Lung (tissue), 12 donors: ENCODE data around the gene SAMD11. TPM values are rescaled to one million over a fixed set of nuclear protein-coding genes. Genes with fewer than 3 reads are reported as not detected.
A peak's percentile ranks its signal among the peaks of the same experiment; 100 is the strongest.

Experiments used
- ATAC-seq: fragments of 200-7000 bp; cut with Tn5 transposase; one replicate; pipeline ENCODE4 v1.9.1; 2020; ENCODE audit warnings: moderate number of reproducible peaks; ENCODE audit not compliant: insufficient read depth, low FRiP score
- DNase-seq, 3 donors: peaks; one replicate each; pipeline ENCODE4 v3.0.0-alpha.2; 2013 to 2017
- H3K27ac ChIP-seq, 2 donors: one replicate each; pipeline ENCODE4 v1.5.1; 2013; ENCODE audit warnings: mild to moderate bottlenecking in 2 of 2, moderate library complexity in 2 of 2, control low read depth in 1 of 2, inconsistent platforms in 1 of 2, low read depth in 1 of 2, low read length in 1 of 2
- H3K27me3 ChIP-seq, 3 donors: one replicate each; pipeline ENCODE4 v1.5.1; 2013; ENCODE audit warnings: low read length in 2 of 3; ENCODE audit not compliant: control insufficient read depth in 3 of 3, insufficient read depth in 3 of 3
- H3K36me3 ChIP-seq, 4 donors: one replicate each; pipeline ENCODE4 v1.5.1; 2013; ENCODE audit warnings: low read length in 4 of 4, mild to moderate bottlenecking in 1 of 4, moderate library complexity in 1 of 4; ENCODE audit not compliant: control insufficient read depth in 4 of 4, insufficient read depth in 4 of 4
- H3K4me1 ChIP-seq, 5 donors: one replicate each; pipeline ENCODE4 v1.5.1; 2013; ENCODE audit warnings: low read length in 5 of 5, mild to moderate bottlenecking in 2 of 5, moderate library complexity in 1 of 5; ENCODE audit not compliant: control insufficient read depth in 5 of 5, insufficient read depth in 5 of 5
- H3K4me3 ChIP-seq: one replicate; pipeline ENCODE4 v1.5.1; 2013; ENCODE audit warnings: mild to moderate bottlenecking, control low read depth, moderate library complexity
- H3K9ac ChIP-seq, 2 donors: one replicate each; pipeline ENCODE4 v1.5.1; 2013; ENCODE audit warnings: low read length in 2 of 2, control low read depth in 1 of 2; ENCODE audit not compliant: insufficient read depth in 1 of 2
- H3K9me3 ChIP-seq, 4 donors: one replicate each; pipeline ENCODE4 v1.5.1; 2013; ENCODE audit warnings: low read length in 3 of 4, mild to moderate bottlenecking in 1 of 4, moderate library complexity in 1 of 4; ENCODE audit not compliant: control insufficient read depth in 4 of 4, insufficient read depth in 3 of 4
- WGBS, 2 donors: extraction: QIAGEN DNeasy Blood & Tissue Kit; methylation state at CpG; one replicate each; pipeline ENCODE4 v1.1.7; 2013; 5-methylcytosine and 5-hydroxymethylcytosine counted together
- polyA plus RNA-seq, 2 donors: library from polyadenylated mRNA; stranded (reverse); fragments of 200-250 nt; gene quantifications; one replicate each; pipeline ENCODE4 v1.2.1, GENCODE V29; 2013
- total RNA-seq, 2 donors: library from RNA; depleted of rRNA in 1 of 2; stranded (reverse); fragments of >200 nt in 1 of 2; gene quantifications; one replicate each; pipeline ENCODE4 v1.2.1, GENCODE V29; 2014 to 2021
- TF ChIP-seq, protein P1 (sequence below): IDR thresholded peaks from 2 replicates; pipeline ENCODE4 v1.5.1; 2012; ENCODE audit warnings: mild to moderate bottlenecking; ENCODE audit errors: control extremely low read depth, extremely low read depth
- donor health status: control.
- donor health status: control.
- donor health status: Bipolar disorder and iron deficiency.
- donor health status: healthy.
- donor health status: DM: yes; HTN: yes; CAD: no.

SAMD11 gene
- total and polyA plus RNA-seq, 4 donors: 3.7 to 26.3 (median 5.8) TPM

DNA sequence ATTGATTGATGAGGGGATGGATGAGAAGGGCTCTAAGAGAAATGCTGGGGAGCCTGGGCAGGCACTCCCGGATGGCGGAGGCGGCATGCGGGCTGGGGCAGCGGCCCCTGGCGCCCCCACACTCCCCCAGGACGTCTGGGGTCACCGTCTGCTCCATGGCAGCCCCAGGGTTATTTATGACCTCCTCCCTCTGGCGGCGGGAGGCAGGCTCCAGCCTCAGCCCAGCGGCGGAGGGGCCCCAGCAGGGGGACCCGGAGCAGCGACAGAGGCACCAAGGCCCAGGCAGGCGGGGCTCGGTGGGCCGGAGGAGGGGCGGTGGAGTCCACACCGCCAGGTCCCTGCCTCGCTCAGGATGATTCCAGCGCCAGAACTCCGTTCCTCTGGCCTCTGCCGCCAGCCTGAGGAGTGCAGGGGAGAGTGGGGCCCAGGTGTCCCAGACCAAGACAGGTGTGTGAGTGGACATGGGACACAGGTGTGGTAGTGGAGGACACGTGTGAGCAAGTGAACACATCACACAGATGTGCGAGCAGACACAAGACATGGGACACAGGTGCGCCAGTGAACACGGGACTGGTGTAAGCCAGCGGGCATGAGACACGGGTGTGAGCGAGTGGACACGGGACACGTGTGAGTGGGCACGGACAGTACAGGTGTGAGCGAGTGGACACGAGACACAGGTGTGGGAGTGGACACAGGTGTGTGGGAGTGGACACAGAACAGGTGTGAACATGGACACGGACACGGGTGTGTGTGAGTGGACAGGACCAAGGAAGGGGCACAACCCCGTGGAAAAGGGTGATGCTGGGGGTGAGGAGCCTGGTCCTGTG, 2.5 kb upstream of the SAMD11 start:
- TF ChIP-seq, protein P1, sequence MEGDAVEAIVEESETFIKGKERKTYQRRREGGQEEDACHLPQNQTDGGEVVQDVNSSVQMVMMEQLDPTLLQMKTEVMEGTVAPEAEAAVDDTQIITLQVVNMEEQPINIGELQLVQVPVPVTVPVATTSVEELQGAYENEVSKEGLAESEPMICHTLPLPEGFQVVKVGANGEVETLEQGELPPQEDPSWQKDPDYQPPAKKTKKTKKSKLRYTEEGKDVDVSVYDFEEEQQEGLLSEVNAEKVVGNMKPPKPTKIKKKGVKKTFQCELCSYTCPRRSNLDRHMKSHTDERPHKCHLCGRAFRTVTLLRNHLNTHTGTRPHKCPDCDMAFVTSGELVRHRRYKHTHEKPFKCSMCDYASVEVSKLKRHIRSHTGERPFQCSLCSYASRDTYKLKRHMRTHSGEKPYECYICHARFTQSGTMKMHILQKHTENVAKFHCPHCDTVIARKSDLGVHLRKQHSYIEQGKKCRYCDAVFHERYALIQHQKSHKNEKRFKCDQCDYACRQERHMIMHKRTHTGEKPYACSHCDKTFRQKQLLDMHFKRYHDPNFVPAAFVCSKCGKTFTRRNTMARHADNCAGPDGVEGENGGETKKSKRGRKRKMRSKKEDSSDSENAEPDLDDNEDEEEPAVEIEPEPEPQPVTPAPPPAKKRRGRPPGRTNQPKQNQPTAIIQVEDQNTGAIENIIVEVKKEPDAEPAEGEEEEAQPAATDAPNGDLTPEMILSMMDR: peak; percentile 20
- 26 to 35% methylated on average over 31 to 38 of the region's 38 CpGs for WGBS, 2 donors
- Histone ChIP-seq H3K9ac (no peak overlapping the region), H3K36me3 (peaks cover 0 to 12% (median 0%) of the 10 kb centered on the region in 4 donors), H3K4me1 (peaks cover 2 to 73% (median 26%) of the 10 kb centered on the region in 5 donors), H3K27me3 (peaks cover 0 to 21% (median 0%) of the 10 kb centered on the region in 3 donors), H3K27ac (no peak overlapping the region), H3K9me3 (no peaks in the 10 kb centered on the region), H3K4me3 (no peak overlapping the region)
- DNase-seq (peak; percentile 86 to 94 (median 88)), ATAC-seq (no peak)

DNA sequence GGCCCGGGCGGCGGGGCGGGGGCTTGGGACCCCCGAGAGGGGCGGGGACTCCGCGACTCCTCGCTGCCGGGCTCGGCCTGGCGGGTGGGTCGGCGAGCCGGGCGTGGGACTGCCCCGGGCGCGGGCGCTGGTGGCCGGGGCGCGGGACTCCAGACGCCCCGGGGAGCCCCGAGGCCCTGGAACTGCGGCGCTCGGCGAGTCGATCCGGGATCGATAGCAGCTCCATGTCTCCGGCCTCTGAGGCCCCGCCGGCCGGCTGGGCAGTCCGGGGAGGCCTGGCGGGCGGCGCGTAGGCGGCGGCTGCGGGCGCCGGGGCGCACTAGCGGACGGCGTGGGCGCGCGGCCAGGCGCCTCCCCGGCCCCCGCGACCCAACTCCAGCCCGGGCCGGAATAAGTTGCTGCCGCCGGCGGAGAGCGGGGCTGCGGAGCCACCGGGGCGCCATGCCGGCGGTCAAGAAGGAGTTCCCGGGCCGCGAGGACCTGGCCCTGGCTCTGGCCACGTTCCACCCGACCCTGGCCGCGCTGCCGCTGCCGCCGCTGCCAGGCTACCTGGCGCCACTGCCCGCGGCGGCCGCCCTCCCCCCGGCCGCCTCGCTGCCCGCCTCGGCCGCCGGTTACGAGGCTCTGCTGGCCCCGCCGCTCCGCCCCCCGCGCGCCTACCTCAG, 400 bp downstream of the SAMD11 start:
- no peak for DNase-seq
- Histone ChIP-seq H3K9me3 (no peaks in the 10 kb centered on the region), H3K36me3 (peaks cover 0 to 24% (median 0%) of the 10 kb centered on the region in 4 donors), H3K4me1 (peaks cover 2 to 59% (median 26%) of the 10 kb centered on the region in 5 donors), H3K9ac (no peak overlapping the region), H3K27me3 (peaks cover 0 to 19% (median 7%) of the 10 kb centered on the region in 3 donors), H3K27ac (no peak overlapping the region), H3K4me3 (no peak overlapping the region)
- 0% methylated on average over 42 to 98 of the region's 98 CpGs for WGBS, 2 donors
- no peak for ATAC-seq
- TF ChIP-seq, protein P1: no peak

DNA sequence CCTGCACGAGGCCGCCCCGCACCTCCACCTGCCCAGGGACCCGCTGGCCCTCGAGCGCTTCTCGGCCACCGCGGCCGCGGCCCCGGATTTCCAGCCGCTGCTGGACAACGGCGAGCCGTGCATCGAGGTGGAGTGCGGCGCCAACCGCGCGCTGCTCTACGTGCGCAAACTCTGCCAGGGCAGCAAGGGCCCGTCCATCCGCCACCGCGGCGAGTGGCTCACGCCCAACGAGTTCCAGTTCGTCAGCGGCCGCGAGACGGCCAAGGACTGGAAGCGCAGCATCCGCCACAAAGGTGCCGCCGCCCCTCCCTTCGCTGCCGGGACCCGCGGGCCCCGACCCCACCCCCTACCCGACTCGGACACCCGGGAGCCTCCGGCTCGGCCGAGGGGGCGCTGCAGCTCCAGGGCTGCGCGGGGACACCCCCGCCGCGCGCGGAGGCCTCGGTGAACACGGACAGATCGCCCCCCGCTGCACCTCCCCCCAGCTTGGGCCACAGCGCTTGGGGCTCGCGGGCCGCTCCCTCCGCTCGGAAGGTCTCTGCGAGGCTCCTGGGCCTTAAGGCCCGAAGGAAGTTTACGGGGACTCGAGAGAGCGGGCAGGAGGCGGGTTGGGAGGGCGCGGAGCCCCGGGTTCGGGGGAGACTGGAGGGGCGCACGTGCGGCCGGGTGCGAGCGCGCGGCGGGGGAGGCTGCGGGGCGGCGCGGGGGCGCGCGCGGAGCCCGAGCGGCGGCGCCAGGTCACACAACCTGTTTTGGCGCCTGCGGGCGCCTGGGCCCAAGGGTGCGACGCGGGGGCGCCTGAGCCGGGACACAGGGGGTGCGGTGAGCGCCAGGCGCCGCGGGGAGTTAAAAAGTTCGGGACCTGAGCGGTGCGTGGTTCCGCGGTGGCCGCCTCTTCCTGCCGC, 1.2 kb downstream of the SAMD11 start:
- Histone ChIP-seq H3K4me1 (peaks cover 2 to 51% (median 26%) of the 10 kb centered on the region in 5 donors), H3K9ac (no peak overlapping the region), H3K27ac (no peak overlapping the region), H3K27me3 (peaks cover 0 to 19% (median 7%) of the 10 kb centered on the region in 3 donors), H3K4me3 (no peak overlapping the region), H3K9me3 (no peaks in the 10 kb centered on the region), H3K36me3 (peaks cover 0 to 28% (median 0%) of the 10 kb centered on the region in 4 donors)
- ATAC-seq (no peak), DNase-seq (peak in 2 of 3 donors; percentile 45 to 63)
- TF ChIP-seq, protein P1: no peak
- 1% methylated on average over 73 to 118 of the region's 120 CpGs for WGBS, 2 donors
